Fibroblast of lung (primary cell): ENCODE results near the gene RALY.
"Not testable (repeated sequence)": the region's sequence is repeated elsewhere in the genome, so short reads cannot be mapped to it uniquely, and the experiment has no call there.

Source experiments
- CTCF ChIP-seq, 2 donors: IDR thresholded peaks in 1 of 2; conservative IDR thresholded peaks in 1 of 2; 1 replicate in 1 of 2; 2 replicates in 1 of 2; pipeline ENCODE4 v1.5.1; 2011 to 2012; ENCODE audit warnings: low read length in 2 of 2, control low read depth in 1 of 2, inconsistent platforms in 1 of 2, low read depth in 1 of 2, mild to moderate bottlenecking in 1 of 2
- EZH2 ChIP-seq: IDR thresholded peaks from 2 replicates; pipeline ENCODE4 v1.5.1; 2012; ENCODE audit warnings: low read length, control low read depth, mild to moderate bottlenecking; ENCODE audit errors: missing control alignments

- TF ChIP-seq CTCF (conservative IDR thresholded peaks at IDR 0.05 in 1 of 2, IDR thresholded peaks at IDR 0.05 in 1 of 2; ENCODE audit: low read depth in 1 of 2, low read length in 2 of 2); EZH2: not testable (repeated sequence)
Observed at GRCh38 chr20:34132943-34133342, 139.2 kb downstream of the RALY start.
